HG02885 (cell line): ENCODE measurements around the gene HPD.
A peak's percentile ranks its signal among the peaks of the same experiment; 100 is the strongest.

ENCODE experiments used
- ATAC-seq: cut with Tn5 transposase; IDR thresholded peaks from one replicate; pipeline ENCODE4 v1.9.1; 2021; ENCODE audit warnings: mild to moderate bottlenecking; ENCODE audit not compliant: unreplicated experiment, poor library complexity

Gene HPD

GRCh38 chr12:121812921-121813896 is 45.5 kb downstream of the HPD start:
- no peak for ATAC-seq

DNA sequence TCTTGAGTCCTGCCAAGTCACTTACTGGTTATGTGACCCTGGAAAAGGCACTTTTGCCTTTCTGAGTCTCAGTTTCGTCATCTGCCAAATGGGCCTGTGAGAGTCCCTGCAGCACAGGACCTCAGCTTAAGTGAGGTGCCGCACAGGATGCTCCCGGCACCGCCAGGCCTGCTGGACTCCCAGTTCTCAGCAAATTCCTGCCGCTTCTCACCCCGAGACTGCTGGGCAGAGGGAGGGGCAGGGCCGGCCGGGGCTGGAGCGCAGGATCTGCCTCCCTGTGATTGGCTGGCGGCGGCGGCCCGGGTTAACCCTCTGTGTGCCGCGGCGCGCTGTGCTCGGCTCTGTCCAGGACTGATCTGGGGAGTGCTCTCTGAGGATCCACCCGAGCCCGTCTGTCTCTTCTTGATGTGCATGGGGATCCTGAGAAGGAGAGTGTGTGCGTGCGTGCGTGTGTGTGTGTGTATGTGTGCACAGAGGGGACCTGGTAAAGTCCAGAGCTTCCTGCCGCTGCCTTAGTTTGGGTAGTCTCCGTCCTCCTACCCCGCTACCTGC is 46.3 kb downstream of the HPD start:
- ATAC-seq: peak; percentile 62

DNA sequence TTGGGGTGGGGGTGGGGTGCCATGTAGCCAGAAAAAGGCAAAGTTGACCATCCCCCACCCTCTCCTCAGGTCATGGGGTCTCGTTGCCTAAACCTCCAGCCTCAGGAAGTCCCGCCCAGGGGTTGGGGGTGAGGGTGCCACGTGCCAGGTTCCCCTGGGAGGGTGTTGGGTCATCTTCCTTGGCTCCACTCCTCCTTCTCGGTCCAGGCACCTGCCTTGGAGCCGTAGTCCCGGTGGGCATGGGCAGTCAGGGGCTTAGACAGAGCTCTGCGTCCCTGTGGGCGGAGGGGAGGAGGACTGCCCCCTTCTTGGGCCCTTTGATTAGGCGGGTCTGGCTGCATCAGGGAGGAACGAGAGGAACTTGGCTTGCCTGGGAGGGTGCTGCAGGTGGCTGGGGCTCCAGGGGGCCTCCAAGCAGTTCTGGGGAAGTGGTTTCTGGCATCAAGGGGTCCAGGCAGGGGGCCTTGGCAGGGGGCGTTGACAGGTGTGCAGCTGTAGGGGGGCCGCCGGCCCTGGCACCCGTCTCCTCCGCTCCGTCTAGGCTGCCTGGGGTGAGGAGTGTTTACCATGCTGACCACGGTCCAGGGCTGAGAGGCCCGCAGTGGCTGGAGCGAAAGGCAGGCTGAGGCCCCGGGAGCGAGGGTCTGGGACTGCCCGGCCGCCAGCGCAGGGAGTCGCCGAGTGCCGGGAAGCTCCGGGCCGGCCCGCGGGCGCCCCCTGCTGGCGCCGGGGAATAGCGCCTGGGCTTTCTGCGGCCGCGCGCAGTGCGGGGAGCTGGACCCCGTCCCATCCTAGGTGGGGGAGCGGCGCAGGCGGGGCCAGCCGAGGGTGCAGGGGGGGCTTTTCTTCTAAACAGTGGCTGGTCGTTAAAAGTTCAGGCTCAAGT is 47.0 kb downstream of the HPD start:
- peak; percentile 79 for ATAC-seq

- no peak for ATAC-seq
Observed at GRCh38 chr12:121810833-121811433, 47.7 kb downstream of the HPD start.

DNA sequence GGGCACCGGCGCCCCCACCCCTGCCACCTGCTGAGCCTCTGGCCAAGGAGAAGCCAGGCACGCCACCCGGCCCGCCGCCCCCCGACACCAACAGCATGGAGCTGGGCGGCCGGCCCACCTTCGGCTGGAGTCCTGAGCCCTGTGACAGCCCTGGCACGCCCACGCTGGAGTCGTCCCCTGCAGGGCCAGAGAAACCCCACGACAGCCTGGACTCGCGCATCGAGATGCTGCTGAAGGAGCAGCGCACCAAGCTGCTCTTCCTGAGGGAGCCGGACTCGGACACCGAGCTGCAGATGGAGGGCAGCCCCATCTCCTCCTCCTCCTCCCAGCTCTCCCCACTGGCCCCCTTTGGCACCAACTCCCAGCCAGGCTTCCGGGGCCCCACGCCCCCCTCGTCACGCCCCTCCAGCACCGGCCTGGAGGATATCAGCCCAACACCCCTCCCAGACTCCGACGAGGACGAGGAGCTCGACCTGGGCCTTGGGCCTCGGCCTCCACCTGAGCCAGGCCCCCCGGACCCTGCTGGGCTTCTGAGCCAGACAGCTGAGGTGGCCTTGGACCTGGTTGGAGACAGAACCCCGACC is 48.3 kb downstream of the HPD start:
- no peak for ATAC-seq

GRCh38 chr12:121809712-121810116 is 48.9 kb downstream of the HPD start:
- no peak for ATAC-seq

DNA sequence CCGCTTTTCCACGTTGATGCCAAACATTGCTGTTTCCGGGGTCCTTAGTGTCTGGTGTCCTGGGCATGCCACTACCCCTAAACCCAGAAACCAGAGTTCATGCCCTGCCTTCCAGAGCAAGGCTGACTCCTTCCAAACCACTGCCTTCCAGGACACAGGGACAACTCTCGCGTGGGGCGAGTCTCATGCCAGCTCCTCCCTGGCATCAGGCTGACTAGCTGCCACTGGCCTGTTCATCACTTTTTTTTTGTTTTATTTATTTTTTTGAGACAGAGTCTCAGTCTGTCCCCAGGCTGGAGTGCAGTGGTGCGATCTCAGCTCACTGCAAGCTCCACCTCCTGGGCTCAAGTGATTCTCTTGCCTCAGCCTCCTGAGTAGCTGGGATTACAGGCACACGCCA is 50.0 kb downstream of the HPD start:
- ATAC-seq: no peak

DNA sequence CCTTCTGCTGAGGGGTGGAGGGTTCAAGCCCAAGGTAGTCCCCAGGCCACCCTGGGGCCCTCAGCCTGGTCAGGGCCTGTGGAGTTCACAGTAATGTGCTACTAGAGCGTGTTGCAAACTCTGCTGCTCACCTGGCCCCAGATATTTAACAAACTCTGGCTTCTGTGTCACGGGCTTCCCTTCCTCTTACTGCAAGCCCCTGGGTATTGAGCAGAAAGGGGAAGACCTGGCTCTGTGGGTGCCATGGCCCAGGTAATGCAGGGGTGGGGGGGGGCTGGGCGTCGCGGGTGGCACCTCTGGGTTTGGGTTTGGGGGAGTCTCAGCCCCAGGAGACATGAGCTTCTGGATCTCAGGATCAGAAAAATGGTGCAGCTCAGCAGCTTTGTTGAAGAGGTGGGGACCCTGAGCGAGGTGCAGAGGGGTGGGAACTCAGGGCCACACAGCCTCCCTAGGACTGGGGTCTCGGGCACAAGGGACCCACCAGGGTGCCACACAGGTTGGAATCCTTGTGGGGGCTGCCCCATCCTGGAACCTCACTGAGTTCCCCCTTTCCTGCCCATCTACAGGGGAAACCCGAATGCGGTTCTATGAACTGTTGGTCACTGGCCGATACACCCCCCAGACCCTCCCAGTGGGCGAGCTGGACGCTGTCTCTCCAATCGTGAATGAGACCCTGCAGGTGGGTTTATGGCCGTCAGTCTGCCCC is 50.9 kb downstream of the HPD start:
- ATAC-seq: no peak

GRCh38 chr12:121806546-121807423 is 51.9 kb downstream of the HPD start:
- no peak for ATAC-seq

GRCh38 chr12:121806009-121806545 is 52.6 kb downstream of the HPD start:
- ATAC-seq: no peak

GRCh38 chr12:121805171-121806008 is 53.3 kb downstream of the HPD start:
- ATAC-seq: no peak

DNA sequence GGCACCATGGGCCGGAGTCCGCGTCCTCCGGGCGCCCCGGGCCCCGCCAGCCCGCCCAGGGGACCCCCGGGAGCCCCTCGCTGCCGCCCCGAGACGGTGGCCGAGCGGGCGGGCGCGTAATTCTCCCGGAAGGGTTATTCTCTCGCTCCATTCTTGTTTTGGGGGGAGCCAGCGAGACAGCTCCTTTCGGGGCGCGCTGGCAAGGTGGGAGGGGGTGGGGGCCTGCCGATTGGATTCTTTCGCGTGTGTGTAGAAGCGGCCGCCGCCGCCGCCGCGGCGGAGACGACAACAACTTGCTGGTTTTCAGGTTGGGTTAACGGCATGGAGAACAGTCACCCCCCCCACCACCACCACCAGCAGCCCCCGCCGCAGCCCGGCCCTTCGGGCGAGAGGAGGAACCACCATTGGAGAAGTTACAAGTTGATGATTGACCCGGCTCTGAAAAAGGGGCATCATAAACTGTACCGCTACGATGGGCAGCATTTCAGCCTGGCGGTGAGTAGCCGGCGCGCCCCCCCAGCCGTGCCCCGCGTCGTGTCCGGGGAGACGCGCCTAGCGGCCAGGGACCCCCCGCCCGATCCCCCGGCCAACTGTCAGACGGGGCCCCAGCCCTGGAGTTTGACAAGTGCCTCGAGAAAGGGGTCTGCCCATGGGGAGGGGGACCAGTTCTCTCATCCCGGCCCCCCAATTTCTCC is 54.1 kb downstream of the HPD start:
- ATAC-seq: no peak

DNA sequence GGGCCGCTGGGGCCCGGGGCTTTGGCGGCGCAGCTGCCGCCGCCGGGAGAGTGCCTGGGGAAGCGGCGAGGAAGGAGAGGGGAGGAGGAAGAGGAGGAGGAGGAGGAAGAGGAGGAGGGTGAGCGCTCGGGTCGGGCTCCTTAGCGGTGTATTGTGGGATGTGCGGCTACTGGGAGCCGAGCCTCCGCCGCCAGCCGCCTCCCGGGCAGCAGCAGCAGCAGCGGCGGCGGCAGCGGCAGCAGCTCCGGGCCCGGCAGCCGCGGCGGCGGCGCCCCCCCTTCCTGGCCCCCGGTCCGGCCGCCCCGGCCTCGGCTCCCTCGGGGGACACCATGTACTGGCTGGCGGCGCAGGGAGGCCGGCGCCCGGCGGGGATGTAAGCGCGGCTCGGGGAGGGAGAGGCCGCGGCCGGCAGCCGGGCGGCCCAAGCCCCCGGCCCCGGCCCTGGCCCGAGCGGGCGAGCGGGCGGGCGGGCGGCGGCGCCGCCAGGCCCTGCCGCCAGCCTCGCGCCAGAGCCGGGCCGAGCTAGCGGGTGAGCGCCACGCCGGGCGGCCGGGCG is 54.7 kb downstream of the HPD start, which contains the start of gene SETD1B:
TSS of gene SETD1B (plus strand) at position 149 of the 556 bp plus-strand sequence. CDS start 729 bp downstream, outside the sequence.
- no peak for ATAC-seq

GRCh38 chr12:121802843-121803698 is 55.6 kb downstream of the HPD start:
- ATAC-seq: peak; percentile 46

- no peak for ATAC-seq
Observed at GRCh38 chr12:121802485-121802842, 56.2 kb downstream of the HPD start.
